Measurements from ENCODE around the gene HOXC4. TPM values are rescaled to one million over a fixed set of nuclear protein-coding genes. Genes with fewer than 3 reads are reported as not detected.
A peak's percentile ranks its signal among the peaks of the same experiment; 100 is the strongest.

The HOXC4 gene
- total and polyA plus RNA-seq, 9 donors = 10.1 to 29.6 (median 21.6) TPM

DNA sequence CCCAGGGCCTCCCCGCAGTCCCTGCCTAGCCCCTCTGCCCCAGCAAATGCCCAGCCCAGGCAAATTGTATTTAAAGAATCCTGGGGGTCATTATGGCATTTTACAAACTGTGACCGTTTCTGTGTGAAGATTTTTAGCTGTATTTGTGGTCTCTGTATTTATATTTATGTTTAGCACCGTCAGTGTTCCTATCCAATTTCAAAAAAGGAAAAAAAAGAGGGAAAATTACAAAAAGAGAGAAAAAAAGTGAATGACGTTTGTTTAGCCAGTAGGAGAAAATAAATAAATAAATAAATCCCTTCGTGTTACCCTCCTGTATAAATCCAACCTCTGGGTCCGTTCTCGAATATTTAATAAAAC is 23.2 kb upstream of the HOXC4 start:
- Histone ChIP-seq H3K27me3 (ENCODE audit: control insufficient read depth, insufficient read depth, low read length) (peaks cover 60% of the 10 kb centered on the region), H3K27ac (ENCODE audit: low read length) (peak overlapping the region; percentile 80), H3K4me3 (ENCODE audit: low read length) (no peak overlapping the region), H3K36me3 (ENCODE audit: control insufficient read depth, insufficient read depth, low read length) (peaks cover 28% of the 10 kb centered on the region), H3K4me1 (ENCODE audit: control insufficient read depth, insufficient read depth, low read length) (peaks cover 83% of the 10 kb centered on the region), H3K9me3 (replicated peaks; ENCODE audit: control insufficient read depth, low read depth, low read length) (no peaks in the 10 kb centered on the region)
- WGBS (ENCODE audit: insufficient coverage) = no CpG with 5 or more reads among the region's 7 CpGs
- DNase-seq = no peak

DNA sequence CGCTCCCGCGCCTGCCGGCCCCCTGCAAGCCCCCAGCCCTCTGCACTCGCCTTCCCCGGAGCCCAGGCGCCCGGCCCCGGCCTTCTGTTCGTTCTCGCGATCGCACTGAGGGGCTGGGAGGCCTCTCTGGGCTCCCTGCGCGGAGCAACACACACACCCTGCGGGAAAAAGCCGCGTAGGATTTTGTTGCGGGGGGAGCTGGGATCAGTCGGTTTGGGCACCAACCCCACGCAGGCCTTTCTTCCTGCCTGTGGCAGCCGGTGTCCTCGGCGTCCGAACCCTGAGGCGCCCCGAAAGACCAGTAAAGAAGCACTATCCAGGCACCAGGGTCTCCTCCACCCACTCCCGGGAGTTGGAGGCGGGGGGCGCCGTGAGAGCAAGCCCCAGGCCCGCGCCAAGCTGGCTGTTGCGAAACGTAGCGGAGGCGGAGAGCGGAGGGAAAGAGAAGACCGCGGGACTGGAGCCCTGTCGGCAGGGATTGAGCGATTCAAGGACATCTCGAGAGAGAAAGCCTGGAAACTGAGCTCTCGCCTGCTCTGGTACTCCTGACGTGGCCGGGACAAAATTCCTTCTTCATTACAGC is 22.7 kb upstream of the HOXC4 start:
- 28% methylated on average over 31 of the region's 46 CpGs for WGBS (ENCODE audit: insufficient coverage)
- Histone ChIP-seq H3K27me3 (ENCODE audit: control insufficient read depth, insufficient read depth, low read length) (peaks cover 60% of the 10 kb centered on the region), H3K36me3 (ENCODE audit: control insufficient read depth, insufficient read depth, low read length) (peaks cover 28% of the 10 kb centered on the region), H3K4me3 (ENCODE audit: low read length) (no peak overlapping the region), H3K4me1 (ENCODE audit: control insufficient read depth, insufficient read depth, low read length) (peaks cover 83% of the 10 kb centered on the region), H3K9me3 (replicated peaks; ENCODE audit: control insufficient read depth, low read depth, low read length) (no peaks in the 10 kb centered on the region), H3K27ac (ENCODE audit: low read length) (peak overlapping the region; percentile 80)
- DNase-seq = peak; percentile 86

GRCh38 chr12:54031480-54031879 is 22.2 kb upstream of the HOXC4 start:
- peaks cover 57% of the 10 kb centered on the region for H3K27me3 ChIP-seq (ENCODE audit: control insufficient read depth, insufficient read depth, low read length)
- peaks cover 83% of the 10 kb centered on the region for H3K4me1 ChIP-seq (ENCODE audit: control insufficient read depth, insufficient read depth, low read length)

DNA sequence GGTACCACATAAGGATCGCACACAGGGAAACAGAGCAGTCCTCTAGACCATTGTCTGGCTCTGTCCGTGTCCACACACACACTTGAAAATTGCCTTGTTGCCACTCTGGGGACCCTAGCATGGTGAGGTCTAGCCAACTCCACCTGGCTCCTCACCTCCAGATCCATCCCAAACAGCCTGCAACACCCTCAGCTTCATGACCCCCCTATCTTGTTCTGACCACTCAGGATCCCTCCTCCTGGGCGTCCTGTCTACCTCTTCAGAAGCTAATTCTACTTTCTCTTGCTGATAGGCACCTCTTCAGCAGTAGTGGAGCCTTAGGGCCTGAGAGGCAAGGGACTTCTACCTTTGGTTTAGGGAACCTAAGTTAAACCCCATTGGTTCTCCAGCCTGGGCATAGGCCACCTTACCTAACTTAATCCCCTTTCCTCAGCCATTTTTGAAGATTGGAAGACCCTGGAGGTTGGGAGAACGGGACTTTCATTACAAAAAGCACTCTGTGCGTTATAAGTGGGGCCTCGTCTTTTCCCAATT is 21.5 kb upstream of the HOXC4 start:
- H3K27me3 ChIP-seq (ENCODE audit: control insufficient read depth, insufficient read depth, low read length) = peaks cover 56% of the 10 kb centered on the region

More at GRCh38 chr12:54031480-54031879, 22.2 kb upstream of the HOXC4 start:
- Histone ChIP-seq H3K4me3 (ENCODE audit: low read length) (no peak overlapping the region), H3K9me3 (replicated peaks; ENCODE audit: control insufficient read depth, low read depth, low read length) (no peaks in the 10 kb centered on the region), H3K27ac (ENCODE audit: low read length) (peak overlapping the region; percentile 80), H3K36me3 (ENCODE audit: control insufficient read depth, insufficient read depth, low read length) (peaks cover 28% of the 10 kb centered on the region)
- WGBS (ENCODE audit: insufficient coverage) = 82% methylated on average over 2 of the region's 16 CpGs
- no peak for DNase-seq

GRCh38 chr12:54032627-54033100 is 21.0 kb upstream of the HOXC4 start, which contains the start of gene HOXC5:
Gene HOXC5 (plus strand): TSS chr12:54033050. CDS start chr12:54033123, 73 bp downstream.
- H3K27me3 ChIP-seq (ENCODE audit: control insufficient read depth, insufficient read depth, low read length) = peaks cover 56% of the 10 kb centered on the region
- DNase-seq = peak; percentile 93
- H3K9me3 ChIP-seq (replicated peaks; ENCODE audit: control insufficient read depth, low read depth, low read length) = no peaks in the 10 kb centered on the region
- peaks cover 83% of the 10 kb centered on the region for H3K4me1 ChIP-seq (ENCODE audit: control insufficient read depth, insufficient read depth, low read length)
- H3K27ac ChIP-seq (ENCODE audit: low read length) = peak within 1 kb of the TSS; percentile 80
- H3K36me3 ChIP-seq (ENCODE audit: control insufficient read depth, insufficient read depth, low read length) = peaks cover 28% of the 10 kb centered on the region
- H3K4me3 ChIP-seq (ENCODE audit: low read length) = peak within 1 kb of the TSS; percentile 39
- WGBS (ENCODE audit: insufficient coverage) = 1% methylated on average over 7 of the region's 12 CpGs

More for the DNA sequence above, 21.5 kb upstream of the HOXC4 start:
- 54% methylated on average over 3 of the region's 6 CpGs for WGBS (ENCODE audit: insufficient coverage)
- no peaks in the 10 kb centered on the region for H3K9me3 ChIP-seq (replicated peaks; ENCODE audit: control insufficient read depth, low read depth, low read length)
- no peak for DNase-seq
- H3K36me3 ChIP-seq (ENCODE audit: control insufficient read depth, insufficient read depth, low read length) = peaks cover 28% of the 10 kb centered on the region
- H3K4me3 ChIP-seq (ENCODE audit: low read length) = no peak overlapping the region
- peak overlapping the region; percentile 80 for H3K27ac ChIP-seq (ENCODE audit: low read length)
- peaks cover 83% of the 10 kb centered on the region for H3K4me1 ChIP-seq (ENCODE audit: control insufficient read depth, insufficient read depth, low read length)

- Histone ChIP-seq H3K4me3 (ENCODE audit: low read length) (peak overlapping the region; percentile 39), H3K9me3 (replicated peaks; ENCODE audit: control insufficient read depth, low read depth, low read length) (no peaks in the 10 kb centered on the region), H3K27me3 (ENCODE audit: control insufficient read depth, insufficient read depth, low read length) (peaks cover 56% of the 10 kb centered on the region), H3K36me3 (ENCODE audit: control insufficient read depth, insufficient read depth, low read length) (peaks cover 28% of the 10 kb centered on the region), H3K27ac (ENCODE audit: low read length) (peak overlapping the region; percentile 80), H3K4me1 (ENCODE audit: control insufficient read depth, insufficient read depth, low read length) (peaks cover 84% of the 10 kb centered on the region)
- peak; percentile 66 for DNase-seq
- 4% methylated on average over 42 of the region's 61 CpGs for WGBS (ENCODE audit: insufficient coverage)
These were observed 20.3 kb upstream of the HOXC4 start for GRCh38 chr12:54033106-54033979.

DNA sequence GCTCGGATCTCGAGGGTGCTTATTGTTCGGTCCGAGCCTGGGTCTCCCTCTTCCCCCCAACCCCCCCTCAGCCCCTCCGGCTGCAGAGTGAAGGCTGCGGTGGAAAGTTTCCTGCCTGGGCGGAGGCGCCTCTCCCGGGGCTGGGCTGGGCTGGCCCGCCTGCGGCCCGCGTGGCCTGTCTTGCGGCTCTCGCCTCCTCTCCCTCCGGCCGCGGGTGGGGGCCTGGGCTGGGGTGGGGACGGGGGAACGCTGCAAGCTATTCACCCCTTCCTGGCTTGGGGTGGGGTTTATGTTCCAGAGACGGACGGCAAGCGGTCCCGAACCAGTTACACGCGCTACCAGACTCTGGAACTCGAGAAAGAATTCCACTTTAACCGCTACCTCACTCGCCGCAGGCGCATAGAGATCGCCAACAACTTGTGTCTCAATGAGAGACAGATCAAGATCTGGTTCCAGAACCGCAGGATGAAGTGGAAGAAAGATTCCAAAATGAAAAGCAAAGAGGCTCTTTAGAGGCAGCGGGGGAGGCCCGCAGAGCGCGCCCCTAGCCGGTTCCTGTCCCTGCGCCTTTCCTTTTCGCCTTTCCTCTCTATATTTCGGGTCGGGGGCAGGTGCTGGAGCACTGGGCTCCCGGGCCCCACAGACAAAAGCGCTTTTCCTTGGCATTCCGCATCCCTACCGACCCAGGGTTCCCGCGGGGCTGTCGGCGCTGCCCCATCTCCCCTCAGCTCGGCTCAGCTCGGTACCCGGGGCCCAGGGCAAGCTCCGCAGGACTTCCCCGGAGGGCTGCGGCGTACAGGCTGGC is 19.5 kb upstream of the HOXC4 start:
- H3K27ac ChIP-seq (ENCODE audit: low read length) = peak overlapping the region; percentile 37
- H3K27me3 ChIP-seq (ENCODE audit: control insufficient read depth, insufficient read depth, low read length) = peaks cover 56% of the 10 kb centered on the region
- peak overlapping the region; percentile 39 for H3K4me3 ChIP-seq (ENCODE audit: low read length)
- peaks cover 85% of the 10 kb centered on the region for H3K4me1 ChIP-seq (ENCODE audit: control insufficient read depth, insufficient read depth, low read length)
- peak; percentile 79 for DNase-seq
- 38% methylated on average over 40 of the region's 57 CpGs for WGBS (ENCODE audit: insufficient coverage)
- peaks cover 26% of the 10 kb centered on the region for H3K36me3 ChIP-seq (ENCODE audit: control insufficient read depth, insufficient read depth, low read length)
- H3K9me3 ChIP-seq (replicated peaks; ENCODE audit: control insufficient read depth, low read depth, low read length) = no peaks in the 10 kb centered on the region

GRCh38 chr12:54034785-54035310 is 18.8 kb upstream of the HOXC4 start:
- 77% methylated on average over 18 of the region's 22 CpGs for WGBS (ENCODE audit: insufficient coverage)
- Histone ChIP-seq H3K9me3 (replicated peaks; ENCODE audit: control insufficient read depth, low read depth, low read length) (no peaks in the 10 kb centered on the region), H3K4me3 (ENCODE audit: low read length) (no peak overlapping the region), H3K36me3 (ENCODE audit: control insufficient read depth, insufficient read depth, low read length) (peaks cover 21% of the 10 kb centered on the region), H3K4me1 (ENCODE audit: control insufficient read depth, insufficient read depth, low read length) (peaks cover 88% of the 10 kb centered on the region), H3K27me3 (ENCODE audit: control insufficient read depth, insufficient read depth, low read length) (peaks cover 56% of the 10 kb centered on the region), H3K27ac (ENCODE audit: low read length) (peak overlapping the region; percentile 37)
- no peak for DNase-seq

GRCh38 chr12:54035568-54036264 is 17.9 kb upstream of the HOXC4 start:
- Histone ChIP-seq H3K36me3 (ENCODE audit: control insufficient read depth, insufficient read depth, low read length) (peaks cover 18% of the 10 kb centered on the region), H3K9me3 (replicated peaks; ENCODE audit: control insufficient read depth, low read depth, low read length) (no peaks in the 10 kb centered on the region), H3K27ac (ENCODE audit: low read length) (no peak overlapping the region), H3K4me3 (ENCODE audit: low read length) (no peak overlapping the region), H3K4me1 (ENCODE audit: control insufficient read depth, insufficient read depth, low read length) (peaks cover 93% of the 10 kb centered on the region), H3K27me3 (ENCODE audit: control insufficient read depth, insufficient read depth, low read length) (peaks cover 53% of the 10 kb centered on the region)
- 50% methylated on average over 6 of the region's 6 CpGs for WGBS (ENCODE audit: insufficient coverage)
- peak; percentile 19 for DNase-seq

Measured in muscle of leg (tissue), 11 donors.